ENCODE measurements around the gene ITGB4. TPM values are rescaled to one million over a fixed set of nuclear protein-coding genes. Genes with fewer than 3 reads are reported as not detected.

The ITGB4 gene
- total and polyA plus RNA-seq, 2 of the 13 experiments (the other 11 are each of a cell fraction or from before 2014, with no cell fraction given): 6.9 to 14.5 TPM

DNA sequence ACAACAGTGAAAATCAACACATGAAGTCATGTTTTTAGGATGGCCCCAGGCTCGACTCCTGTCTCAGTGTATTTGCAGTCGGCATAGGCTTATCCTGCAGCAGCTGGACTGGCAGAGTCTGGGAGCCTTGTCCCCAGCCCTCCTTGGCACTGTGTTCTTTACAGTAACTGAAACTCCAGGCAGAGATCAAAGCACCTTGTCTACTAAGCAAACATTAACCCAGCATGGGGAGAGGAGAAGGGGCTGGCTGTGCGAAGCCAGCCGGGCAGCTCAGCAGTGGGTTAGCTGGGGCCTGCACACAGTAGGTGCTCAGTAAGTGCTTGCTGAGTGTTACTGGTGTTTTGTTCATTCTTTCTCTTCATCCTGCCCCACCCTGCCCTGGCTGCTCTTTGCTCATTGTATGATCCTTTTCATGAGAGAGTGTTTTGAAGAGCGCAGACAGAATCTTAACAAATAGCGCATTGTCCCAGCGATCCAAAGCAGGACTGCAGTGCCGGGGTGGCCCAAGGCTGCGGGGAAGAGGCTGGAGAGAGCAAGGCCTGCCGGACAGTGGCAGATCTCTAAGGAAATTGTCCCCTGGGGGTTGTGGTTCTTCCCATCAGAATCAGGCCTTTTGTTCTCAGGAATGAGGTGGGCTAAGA lies 23.5 kb upstream of the ITGB4 start (continued):
- TF ChIP-seq ZNF616 (CRISPR knock-in tag; IDR thresholded peaks at IDR 0.05; ENCODE audit: low read depth) (no peak), ZNF713 (CRISPR knock-in tag; IDR thresholded peaks at IDR 0.05) (no peak), PAWR (CRISPR knock-in tag; IDR thresholded peaks at IDR 0.05; ENCODE audit: borderline replicate concordance) (no peak), IKZF4 (CRISPR knock-in tag; IDR thresholded peaks at IDR 0.05; ENCODE audit: borderline replicate concordance, low read depth, not compliant biosample characterization) (no peak), ZNF629 (CRISPR knock-in tag; conservative IDR thresholded peaks at IDR 0.05) (no peak), ZNF124 (CRISPR knock-in tag; IDR thresholded peaks at IDR 0.05) (no peak), BRCA1 (CRISPR knock-in tag; IDR thresholded peaks at IDR 0.05) (no peak), ZSCAN20 (CRISPR knock-in tag; IDR thresholded peaks at IDR 0.05; ENCODE audit: borderline replicate concordance) (no peak), NFIB (CRISPR knock-in tag; IDR thresholded peaks at IDR 0.05; ENCODE audit: borderline replicate concordance) (no peak), NCOA2 (CRISPR knock-in tag; IDR thresholded peaks at IDR 0.05) (peak; percentile 52), CAMTA2 (CRISPR knock-in tag; IDR thresholded peaks at IDR 0.05; ENCODE audit: borderline replicate concordance) (no peak), NFKBIZ (CRISPR knock-in tag; IDR thresholded peaks at IDR 0.05) (no peak), JUN (CRISPR knock-in tag; IDR thresholded peaks at IDR 0.05) (no peak), ADNP (CRISPR knock-in tag; IDR thresholded peaks at IDR 0.05) (no peak), SOX13 (IDR thresholded peaks at IDR 0.05) (no peak), SOX13 (CRISPR knock-in tag; conservative IDR thresholded peaks at IDR 0.05 in 1 of 2, IDR thresholded peaks at IDR 0.05 in 1 of 2) (peak in 1 of 2 experiments; percentile 46; a peak in 1 of 4 replicates)
- TF ChIP-seq, protein P1, sequence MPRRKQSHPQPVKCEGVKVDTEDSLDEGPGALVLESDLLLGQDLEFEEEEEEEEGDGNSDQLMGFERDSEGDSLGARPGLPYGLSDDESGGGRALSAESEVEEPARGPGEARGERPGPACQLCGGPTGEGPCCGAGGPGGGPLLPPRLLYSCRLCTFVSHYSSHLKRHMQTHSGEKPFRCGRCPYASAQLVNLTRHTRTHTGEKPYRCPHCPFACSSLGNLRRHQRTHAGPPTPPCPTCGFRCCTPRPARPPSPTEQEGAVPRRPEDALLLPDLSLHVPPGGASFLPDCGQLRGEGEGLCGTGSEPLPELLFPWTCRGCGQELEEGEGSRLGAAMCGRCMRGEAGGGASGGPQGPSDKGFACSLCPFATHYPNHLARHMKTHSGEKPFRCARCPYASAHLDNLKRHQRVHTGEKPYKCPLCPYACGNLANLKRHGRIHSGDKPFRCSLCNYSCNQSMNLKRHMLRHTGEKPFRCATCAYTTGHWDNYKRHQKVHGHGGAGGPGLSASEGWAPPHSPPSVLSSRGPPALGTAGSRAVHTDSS (CRISPR knock-in tag; conservative IDR thresholded peaks at IDR 0.05): no peak
- TF ChIP-seq, protein P2, sequence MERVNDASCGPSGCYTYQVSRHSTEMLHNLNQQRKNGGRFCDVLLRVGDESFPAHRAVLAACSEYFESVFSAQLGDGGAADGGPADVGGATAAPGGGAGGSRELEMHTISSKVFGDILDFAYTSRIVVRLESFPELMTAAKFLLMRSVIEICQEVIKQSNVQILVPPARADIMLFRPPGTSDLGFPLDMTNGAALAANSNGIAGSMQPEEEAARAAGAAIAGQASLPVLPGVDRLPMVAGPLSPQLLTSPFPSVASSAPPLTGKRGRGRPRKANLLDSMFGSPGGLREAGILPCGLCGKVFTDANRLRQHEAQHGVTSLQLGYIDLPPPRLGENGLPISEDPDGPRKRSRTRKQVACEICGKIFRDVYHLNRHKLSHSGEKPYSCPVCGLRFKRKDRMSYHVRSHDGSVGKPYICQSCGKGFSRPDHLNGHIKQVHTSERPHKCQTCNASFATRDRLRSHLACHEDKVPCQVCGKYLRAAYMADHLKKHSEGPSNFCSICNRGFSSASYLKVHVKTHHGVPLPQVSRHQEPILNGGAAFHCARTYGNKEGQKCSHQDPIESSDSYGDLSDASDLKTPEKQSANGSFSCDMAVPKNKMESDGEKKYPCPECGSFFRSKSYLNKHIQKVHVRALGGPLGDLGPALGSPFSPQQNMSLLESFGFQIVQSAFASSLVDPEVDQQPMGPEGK (CRISPR knock-in tag; IDR thresholded peaks at IDR 0.05): peak; percentile 64
- TF ChIP-seq, protein P3, sequence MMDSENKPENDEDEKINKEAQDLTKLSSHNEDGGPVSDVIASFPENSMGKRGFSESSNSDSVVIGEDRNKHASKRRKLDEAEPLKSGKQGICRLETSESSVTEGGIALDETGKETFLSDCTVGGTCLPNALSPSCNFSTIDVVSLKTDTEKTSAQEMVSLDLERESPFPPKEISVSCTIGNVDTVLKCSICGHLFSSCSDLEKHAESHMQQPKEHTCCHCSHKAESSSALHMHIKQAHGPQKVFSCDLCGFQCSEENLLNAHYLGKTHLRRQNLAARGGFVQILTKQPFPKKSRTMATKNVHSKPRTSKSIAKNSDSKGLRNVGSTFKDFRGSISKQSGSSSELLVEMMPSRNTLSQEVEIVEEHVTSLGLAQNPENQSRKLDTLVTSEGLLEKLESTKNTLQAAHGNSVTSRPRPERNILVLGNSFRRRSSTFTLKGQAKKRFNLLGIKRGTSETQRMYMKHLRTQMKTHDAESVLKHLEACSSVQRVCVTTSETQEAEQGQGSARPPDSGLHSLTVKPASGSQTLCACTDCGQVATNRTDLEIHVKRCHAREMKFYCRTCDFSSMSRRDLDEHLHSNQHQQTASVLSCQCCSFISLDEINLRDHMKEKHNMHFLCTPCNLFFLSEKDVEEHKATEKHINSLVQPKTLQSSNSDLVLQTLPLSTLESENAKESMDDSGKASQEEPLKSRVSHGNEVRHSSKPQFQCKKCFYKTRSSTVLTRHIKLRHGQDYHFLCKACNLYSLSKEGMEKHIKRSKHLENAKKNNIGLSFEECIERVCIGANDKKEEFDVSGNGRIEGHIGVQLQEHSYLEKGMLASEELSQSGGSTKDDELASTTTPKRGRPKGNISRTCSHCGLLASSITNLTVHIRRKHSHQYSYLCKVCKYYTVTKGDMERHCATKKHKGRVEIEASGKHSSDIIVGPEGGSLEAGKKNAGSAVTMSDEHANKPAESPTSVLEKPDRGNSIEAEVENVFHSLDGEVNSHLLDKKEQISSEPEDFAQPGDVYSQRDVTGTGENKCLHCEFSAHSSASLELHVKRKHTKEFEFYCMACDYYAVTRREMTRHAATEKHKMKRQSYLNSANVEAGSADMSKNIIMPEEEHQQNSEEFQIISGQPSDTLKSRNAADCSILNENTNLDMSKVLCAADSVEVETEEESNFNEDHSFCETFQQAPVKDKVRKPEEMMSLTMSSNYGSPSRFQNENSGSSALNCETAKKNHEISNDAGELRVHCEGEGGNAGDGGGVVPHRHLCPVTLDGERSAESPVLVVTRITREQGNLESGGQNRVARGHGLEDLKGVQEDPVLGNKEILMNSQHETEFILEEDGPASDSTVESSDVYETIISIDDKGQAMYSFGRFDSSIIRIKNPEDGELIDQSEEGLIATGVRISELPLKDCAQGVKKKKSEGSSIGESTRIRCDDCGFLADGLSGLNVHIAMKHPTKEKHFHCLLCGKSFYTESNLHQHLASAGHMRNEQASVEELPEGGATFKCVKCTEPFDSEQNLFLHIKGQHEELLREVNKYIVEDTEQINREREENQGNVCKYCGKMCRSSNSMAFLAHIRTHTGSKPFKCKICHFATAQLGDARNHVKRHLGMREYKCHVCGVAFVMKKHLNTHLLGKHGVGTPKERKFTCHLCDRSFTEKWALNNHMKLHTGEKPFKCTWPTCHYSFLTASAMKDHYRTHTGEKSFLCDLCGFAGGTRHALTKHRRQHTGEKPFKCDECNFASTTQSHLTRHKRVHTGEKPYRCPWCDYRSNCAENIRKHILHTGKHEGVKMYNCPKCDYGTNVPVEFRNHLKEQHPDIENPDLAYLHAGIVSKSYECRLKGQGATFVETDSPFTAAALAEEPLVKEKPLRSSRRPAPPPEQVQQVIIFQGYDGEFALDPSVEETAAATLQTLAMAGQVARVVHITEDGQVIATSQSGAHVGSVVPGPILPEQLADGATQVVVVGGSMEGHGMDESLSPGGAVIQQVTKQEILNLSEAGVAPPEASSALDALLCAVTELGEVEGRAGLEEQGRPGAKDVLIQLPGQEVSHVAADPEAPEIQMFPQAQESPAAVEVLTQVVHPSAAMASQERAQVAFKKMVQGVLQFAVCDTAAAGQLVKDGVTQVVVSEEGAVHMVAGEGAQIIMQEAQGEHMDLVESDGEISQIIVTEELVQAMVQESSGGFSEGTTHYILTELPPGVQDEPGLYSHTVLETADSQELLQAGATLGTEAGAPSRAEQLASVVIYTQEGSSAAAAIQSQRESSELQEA (CRISPR knock-in tag; IDR thresholded peaks at IDR 0.05; ENCODE audit: not compliant biosample characterization): no peak
